GM12865 (cell line): ENCODE results near the gene SAMM50.

ENCODE experiments used
- DNase-seq: peaks from one replicate; pipeline ENCODE4 v3.0.0; 2010; ENCODE audit warnings: low read depth
- H3K4me3 ChIP-seq: 2 replicates; pipeline ENCODE4 v1.5.1; 2011; ENCODE audit warnings: mild to moderate bottlenecking, low read depth, low read length, control low read depth
- TF ChIP-seq, protein P1 (sequence below): IDR thresholded peaks from 2 replicates; pipeline ENCODE4 v1.5.1; 2011; ENCODE audit warnings: low read length, control low read depth, low read depth, inconsistent platforms; ENCODE audit not compliant: insufficient read depth; ENCODE audit errors: missing control alignments

SAMM50 gene

DNA sequence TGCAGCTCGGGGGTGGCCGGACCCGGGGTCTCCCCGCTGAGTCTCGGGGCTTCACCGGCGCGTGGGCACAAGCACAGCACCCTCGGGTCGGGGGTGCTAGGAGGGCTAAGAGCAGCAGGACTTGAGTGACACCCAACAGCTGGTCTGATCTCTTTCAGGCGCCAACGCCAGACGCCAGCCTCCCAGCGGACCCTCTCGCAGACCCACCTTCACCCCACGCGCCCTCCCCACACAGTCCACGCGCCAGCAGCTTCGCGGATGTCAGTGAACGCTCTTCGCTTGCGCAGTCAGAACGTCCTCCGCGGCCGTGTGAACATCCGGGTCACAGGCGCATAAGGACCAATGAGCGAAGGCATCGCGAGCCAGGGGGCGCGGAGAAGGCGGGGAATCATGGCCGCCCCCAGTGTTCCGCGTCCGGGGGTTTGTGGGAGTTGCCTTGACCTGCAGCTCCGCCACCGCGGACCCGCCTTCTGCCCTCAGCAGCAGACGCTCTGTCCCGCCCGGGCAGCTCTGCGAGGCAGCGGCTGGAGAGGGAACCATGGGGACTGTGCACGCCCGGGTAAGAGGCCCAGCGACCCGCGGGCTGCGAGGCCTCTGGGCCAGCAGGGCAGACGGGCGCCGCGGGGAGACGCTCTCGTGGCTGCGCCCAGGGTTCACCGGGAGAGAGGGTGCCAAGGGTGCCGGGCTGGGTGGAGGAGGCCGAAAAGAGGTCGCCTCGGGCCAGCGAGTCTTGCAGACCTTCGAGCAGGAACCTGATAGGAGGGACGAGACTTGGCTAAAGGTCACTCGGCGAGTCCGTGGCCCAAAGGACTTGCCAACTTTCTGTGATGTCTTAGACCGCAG lies at the start of gene SAMM50:
SAMM50 (plus strand) TSS at position 403 of the 843 bp plus-strand sequence; CDS start at position 539, 136 bp downstream.
- TF ChIP-seq, protein P1, sequence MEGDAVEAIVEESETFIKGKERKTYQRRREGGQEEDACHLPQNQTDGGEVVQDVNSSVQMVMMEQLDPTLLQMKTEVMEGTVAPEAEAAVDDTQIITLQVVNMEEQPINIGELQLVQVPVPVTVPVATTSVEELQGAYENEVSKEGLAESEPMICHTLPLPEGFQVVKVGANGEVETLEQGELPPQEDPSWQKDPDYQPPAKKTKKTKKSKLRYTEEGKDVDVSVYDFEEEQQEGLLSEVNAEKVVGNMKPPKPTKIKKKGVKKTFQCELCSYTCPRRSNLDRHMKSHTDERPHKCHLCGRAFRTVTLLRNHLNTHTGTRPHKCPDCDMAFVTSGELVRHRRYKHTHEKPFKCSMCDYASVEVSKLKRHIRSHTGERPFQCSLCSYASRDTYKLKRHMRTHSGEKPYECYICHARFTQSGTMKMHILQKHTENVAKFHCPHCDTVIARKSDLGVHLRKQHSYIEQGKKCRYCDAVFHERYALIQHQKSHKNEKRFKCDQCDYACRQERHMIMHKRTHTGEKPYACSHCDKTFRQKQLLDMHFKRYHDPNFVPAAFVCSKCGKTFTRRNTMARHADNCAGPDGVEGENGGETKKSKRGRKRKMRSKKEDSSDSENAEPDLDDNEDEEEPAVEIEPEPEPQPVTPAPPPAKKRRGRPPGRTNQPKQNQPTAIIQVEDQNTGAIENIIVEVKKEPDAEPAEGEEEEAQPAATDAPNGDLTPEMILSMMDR, result no peak
- peak within 1 kb of the TSS; percentile 99 for H3K4me3 ChIP-seq
- DNase-seq, result peak; percentile 96

DNA sequence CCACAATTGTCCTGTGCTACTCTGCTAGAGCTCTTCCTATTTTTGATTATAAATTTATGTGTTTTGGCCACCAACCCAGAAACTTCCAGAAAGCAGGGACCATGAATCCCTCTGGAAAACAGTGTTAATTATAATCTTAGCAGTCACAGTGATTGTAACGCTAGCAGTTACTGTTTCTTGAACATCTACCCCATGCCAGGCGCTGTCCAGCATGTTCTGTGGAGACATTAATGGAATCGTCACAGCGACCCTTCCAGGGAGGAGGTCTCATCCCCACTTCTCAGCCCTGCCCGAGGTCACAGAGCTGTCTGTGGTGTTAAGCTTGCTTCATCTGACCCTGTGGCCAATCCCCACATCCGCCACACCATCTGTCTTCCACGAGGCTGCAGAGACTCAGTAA lies 49.6 kb upstream of the SAMM50 start:
- no peak for DNase-seq
- H3K4me3 ChIP-seq, result no peak overlapping the region
- TF ChIP-seq, protein P1, result no peak

DNA sequence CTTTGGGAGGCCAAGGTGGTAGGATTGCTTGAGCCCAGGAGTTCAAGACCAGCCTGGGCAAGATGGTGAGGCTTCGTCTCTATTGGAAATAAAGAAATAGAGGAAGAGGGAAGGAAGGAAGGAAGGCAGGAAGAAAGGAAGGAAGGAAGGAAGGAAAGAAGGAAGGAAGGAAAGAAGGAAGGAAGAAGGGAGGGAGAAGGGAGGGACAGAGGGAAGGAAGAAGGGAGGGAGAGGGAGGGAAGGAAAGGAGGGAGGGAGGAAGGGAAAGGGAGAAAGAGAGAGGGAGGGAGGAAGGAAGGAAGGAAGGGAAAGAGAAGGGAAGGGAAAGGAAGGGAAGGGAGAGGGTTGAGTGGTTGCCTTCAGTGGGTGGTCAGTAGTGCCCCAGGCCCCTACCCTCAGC lies 45.5 kb upstream of the SAMM50 start:
- TF ChIP-seq, protein P1, result no peak
- no peak overlapping the region for H3K4me3 ChIP-seq
- DNase-seq, result no peak

DNA sequence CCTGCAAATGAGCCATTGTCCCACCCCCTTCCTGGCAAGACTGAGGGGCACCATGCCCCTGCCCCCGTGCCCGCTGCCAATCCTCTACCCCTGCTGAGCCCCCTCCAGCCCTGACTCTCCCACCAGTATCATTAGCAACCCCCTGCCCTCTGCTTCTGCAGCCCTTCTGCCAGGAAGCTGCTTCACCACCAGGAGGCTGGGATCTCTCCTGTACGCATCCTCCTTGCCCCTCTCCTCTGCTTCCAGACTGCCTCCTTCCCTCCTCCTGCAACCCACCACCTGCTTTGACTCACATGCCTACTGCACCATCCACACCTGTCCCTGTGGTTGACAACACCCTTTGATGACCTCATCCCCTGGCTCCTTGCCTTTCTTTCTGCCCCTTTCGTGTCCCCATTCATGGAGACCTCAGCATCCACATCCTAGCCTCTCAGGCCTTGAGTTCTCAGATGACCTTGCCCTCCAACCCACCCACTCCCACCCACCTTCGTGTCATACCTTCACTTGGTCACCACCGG lies 45.0 kb upstream of the SAMM50 start:
- TF ChIP-seq, protein P1, result no peak
- H3K4me3 ChIP-seq, result no peak overlapping the region
- DNase-seq, result no peak

DNA sequence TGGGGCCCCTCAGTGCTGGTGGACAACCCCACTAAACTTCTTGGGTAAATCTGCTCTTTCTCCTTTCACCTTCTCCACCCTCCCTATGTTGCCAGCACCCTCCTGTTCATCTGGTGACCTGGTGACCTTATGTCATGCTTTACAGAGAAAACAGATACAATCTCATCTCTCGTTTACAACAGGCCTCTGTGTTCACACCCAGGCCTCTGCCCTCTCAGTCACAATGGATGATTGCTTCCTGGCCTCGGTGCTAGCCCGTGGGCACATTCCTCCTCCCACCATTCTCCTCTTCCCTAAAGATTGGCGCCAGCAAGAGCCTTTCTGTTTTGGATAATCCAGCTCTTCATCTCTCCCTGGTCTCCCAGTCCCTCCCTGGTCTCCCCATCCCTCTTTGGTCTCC lies 43.9 kb upstream of the SAMM50 start:
- TF ChIP-seq, protein P1, result no peak
- H3K4me3 ChIP-seq, result no peak overlapping the region
- DNase-seq, result no peak

DNA sequence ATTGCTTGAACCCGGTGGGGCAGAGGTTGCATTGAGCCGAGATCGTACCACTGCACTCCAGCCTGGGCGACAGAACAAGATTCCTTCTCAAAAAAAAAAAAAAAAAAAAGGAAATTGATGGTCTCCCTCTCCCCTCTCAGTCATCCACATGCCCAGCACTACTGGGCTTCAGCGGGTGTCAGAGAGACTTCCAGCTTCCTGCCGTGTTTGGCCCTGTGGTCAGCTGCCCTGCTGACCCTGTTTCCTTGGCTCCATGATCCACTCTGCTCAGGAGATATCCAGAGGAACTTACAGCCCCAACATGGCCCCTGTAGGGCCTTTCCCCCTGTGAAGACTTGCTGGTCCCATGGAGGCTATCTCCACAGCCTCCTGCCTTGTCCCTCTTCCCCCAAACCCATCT lies 37.7 kb upstream of the SAMM50 start:
- DNase-seq, result no peak
- H3K4me3 ChIP-seq, result no peak overlapping the region
- TF ChIP-seq, protein P1, result no peak
